Epithelial cell of prostate (primary cell): ENCODE data around the gene A1BG.

Experiments used
- DNase-seq: peaks from one replicate; pipeline ENCODE4 v3.0.0-alpha.2; 2011; ENCODE audit warnings: low read depth, low spot score
- H3K27ac ChIP-seq: fragments of 450-650 bp; 2 replicates; pipeline ENCODE4 v1.5.1; 2017; ENCODE audit warnings: mild to moderate bottlenecking

The A1BG gene

DNA sequence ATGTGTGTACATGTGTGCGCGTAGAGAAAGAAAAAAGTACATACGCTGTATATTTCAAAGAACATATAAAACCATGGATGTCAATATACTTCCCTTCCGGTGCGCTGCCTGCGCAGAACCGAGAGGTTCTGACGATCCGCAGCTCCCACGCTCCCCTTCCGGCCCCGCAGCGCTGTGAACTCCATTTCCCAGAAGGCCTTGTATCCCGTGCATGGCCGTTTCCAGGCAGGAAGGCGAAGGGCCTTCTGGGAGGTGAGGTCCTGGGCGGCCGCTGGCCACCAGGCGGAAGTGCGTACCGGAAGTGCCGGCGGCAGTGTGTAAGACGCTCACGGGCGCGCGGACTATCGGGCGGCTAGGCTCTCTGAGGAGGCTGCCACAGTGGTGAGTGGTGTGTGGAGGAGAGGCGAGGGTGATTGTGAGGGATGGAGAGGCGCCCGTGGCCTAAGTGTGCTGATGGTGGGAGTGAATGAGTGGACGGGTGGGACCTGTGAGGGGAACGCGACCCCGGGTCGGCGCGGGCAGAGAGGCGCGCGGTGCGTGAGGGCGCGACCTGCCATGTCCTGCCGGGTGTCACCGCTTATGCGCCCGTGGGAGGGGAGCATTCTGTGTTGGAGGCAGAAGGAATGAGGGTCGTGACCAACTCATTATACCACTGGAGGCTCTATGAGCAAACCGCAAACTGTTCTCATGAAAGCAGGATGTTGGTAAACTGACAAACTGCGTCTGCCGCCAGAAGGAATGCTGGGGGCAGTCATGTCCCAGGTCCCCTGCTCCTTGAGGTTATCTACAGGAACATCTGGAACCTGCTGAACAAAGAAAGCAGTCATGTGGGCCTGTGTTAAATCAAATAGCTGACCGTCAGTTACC is 48.0 kb downstream of the A1BG start, which contains the start of gene ERVK3-1:
Gene ERVK3-1, plus strand, starts transcription at position 313 of the 867 bp plus-strand sequence. CDS start 6,792 bp downstream, outside the sequence.
- peak; percentile 89 for DNase-seq
- peak within 1 kb of the TSS; percentile 53 for H3K27ac ChIP-seq

DNA sequence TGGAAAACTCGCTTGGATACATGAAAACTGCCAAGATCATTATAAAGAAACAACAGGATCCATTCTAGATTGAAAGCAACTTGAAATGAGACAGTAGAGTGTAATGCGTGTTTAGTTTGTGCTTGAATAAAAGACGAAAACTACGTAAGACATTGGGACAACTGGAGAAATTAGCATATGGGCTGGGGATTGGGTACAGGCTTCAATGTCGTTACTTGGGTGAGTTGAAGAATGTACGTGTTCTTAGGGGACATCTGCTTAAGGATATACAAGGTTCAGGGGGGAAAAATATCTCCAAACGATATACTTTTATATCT is 48.6 kb downstream of the A1BG start:
- peak overlapping the region; percentile 53 for H3K27ac ChIP-seq
- DNase-seq = no peak

DNA sequence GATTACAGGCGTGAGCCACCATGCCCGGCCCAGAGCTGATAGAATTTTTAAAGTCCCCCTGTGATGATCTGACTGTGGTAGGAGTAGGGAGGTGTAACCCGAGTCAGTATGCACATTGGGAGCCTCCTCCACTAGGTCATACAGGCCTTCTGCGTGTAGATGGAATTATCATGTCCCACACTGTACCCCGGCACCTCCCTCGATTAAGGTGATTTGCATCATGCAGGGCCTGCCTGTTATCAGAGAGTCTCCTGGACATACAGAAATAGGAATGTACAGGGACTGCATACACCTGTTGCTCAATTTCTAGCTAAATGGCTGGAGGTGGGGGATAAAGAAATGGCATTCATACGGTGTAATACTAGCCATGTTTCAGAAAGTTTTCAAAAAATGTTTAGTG is 49.0 kb downstream of the A1BG start:
- no peak for DNase-seq
- H3K27ac ChIP-seq = peak overlapping the region; percentile 53

DNA sequence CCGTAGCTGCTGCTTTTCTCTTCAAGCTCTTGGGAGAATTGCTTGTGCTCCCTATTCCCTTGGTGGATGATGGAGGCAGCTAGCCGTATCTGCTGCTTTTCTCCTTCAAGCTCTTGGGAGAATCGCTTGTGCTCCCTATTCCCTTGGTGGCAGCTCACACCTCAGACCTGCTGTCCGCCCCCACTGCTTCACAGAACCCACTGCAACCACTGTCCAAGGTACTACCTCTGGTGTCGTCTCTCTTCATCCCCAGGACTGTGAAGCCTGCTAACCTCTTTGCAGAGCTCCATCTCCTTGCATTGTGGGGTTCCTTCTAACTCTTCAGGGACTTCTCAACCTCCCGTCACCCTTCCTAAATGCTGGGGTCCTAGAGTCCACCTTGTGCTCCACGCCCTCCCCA is 52.7 kb downstream of the A1BG start:
- no peak for DNase-seq
- no peak overlapping the region for H3K27ac ChIP-seq

DNA sequence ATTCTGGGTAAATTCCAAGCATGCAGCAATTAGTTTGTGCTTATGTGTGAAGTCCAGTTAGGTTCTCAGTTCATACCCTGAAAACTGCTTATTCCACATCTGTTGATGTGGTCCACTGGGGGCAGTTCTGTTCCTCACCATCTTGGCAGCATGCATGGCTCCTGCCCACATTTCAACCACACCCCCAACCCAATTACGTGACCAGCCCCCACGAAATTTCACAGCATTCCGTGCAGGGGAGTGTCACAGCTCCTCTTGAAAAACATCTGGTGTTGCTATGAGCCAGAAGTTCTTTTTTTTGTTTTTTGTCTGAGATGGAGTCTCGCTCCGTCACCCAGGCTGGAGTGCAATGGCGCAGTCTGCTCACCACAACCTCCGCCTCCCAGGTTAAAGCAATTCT is 57.2 kb downstream of the A1BG start:
- H3K27ac ChIP-seq = no peak overlapping the region
- DNase-seq = no peak
